VCaP (cell line): ENCODE data around the gene KIAA1328.

Experiments
- H3K27ac ChIP-seq: fragments of 450-650 bp; 2 replicates; pipeline ENCODE4 v1.5.1; 2017
- CTCF ChIP-seq: fragments of 450-650 bp; conservative IDR thresholded peaks from 2 replicates; pipeline ENCODE4 v1.5.1; 2017; ENCODE audit warnings: mild to moderate bottlenecking, moderate library complexity

The KIAA1328 gene

GRCh38 chr18:37065254-37065653 lies 236.3 kb downstream of the KIAA1328 start:
- H3K27ac ChIP-seq: no peak overlapping the region
- no peak for TF ChIP-seq CTCF

GRCh38 chr18:37084912-37085311 lies 256.0 kb downstream of the KIAA1328 start:
- no peak for TF ChIP-seq CTCF
- H3K27ac ChIP-seq: no peak overlapping the region

GRCh38 chr18:37085362-37085761 lies 256.4 kb downstream of the KIAA1328 start:
- no peak overlapping the region for H3K27ac ChIP-seq
- TF ChIP-seq CTCF: no peak

- no peak for TF ChIP-seq CTCF
- peak overlapping the region; percentile 11; the same call in 1 of the 2 replicates for H3K27ac ChIP-seq
Measured at GRCh38 chr18:37107748-37108522, 279.0 kb downstream of the KIAA1328 start.

GRCh38 chr18:37122877-37123276 lies 293.9 kb downstream of the KIAA1328 start:
- H3K27ac ChIP-seq: peak overlapping the region; percentile 48
- no peak for TF ChIP-seq CTCF

- no peak overlapping the region for H3K27ac ChIP-seq
- TF ChIP-seq CTCF: no peak
Measured at GRCh38 chr18:37124516-37124915, 295.6 kb downstream of the KIAA1328 start.

GRCh38 chr18:37135177-37135576 lies 306.2 kb downstream of the KIAA1328 start:
- no peak for TF ChIP-seq CTCF
- H3K27ac ChIP-seq: no peak overlapping the region
